GM18505 (cell line): ENCODE data around the gene FARS2.

ENCODE experiments used
- ATAC-seq: cut with Tn5 transposase; IDR thresholded peaks from one replicate; pipeline ENCODE4 v1.9.1; 2021; ENCODE audit not compliant: unreplicated experiment
- POLR2A ChIP-seq: IDR thresholded peaks from 4 replicates; pipeline ENCODE4 v1.6.1; 2011; ENCODE audit warnings: borderline replicate concordance; ENCODE audit not compliant: insufficient read depth, insufficient read length; ENCODE audit errors: extremely low read depth

Gene FARS2

GRCh38 chr6:5665173-5665572 is 403.9 kb downstream of the FARS2 start:
- ATAC-seq: peak; percentile 61
- TF ChIP-seq POLR2A: no peak

DNA sequence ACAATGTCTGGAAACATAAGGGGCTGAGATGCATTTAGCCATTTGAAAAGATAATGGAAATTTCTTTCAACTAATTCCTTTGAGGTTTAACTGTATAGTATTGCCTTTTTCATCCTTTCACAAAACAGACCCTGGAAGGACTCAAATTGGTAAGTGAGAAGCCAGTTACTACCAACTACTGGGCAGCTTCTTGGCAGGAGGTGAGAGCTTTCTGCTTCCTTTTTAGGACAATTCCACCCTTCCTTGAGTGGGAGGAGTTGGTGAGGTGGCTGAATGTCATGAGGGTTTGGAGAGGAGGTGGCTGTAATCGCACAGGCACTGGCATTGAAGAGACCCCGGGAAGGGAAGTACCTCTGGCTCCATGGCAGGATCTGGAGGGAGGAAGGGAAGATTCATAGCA is 404.4 kb downstream of the FARS2 start:
- no peak for ATAC-seq

DNA sequence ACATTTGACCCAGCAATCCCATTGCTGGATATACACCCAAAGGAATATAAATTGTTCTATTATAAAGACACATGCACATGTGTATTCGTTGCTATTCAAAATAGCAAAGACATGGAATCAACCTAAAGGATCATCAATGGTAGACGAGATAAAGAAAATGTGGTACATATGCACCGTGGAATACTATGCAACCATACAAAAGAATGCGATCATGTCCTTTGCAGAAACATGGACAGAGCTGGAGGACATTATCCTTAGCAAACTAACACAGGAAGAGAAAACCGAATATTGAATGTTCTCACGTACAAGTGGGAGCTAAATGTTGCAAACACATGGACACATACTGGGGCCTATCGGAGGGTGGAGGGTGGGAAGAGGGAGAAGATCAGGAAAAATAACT is 405.4 kb downstream of the FARS2 start:
- ATAC-seq: no peak
- no peak for TF ChIP-seq POLR2A

More for the DNA sequence above, 404.4 kb downstream of the FARS2 start:
- TF ChIP-seq POLR2A: no peak

- TF ChIP-seq POLR2A: no peak
- no peak for ATAC-seq
Measured at GRCh38 chr6:5667737-5668136, 406.4 kb downstream of the FARS2 start.

- TF ChIP-seq POLR2A: no peak
- ATAC-seq: no peak
Measured at GRCh38 chr6:5670381-5670780, 409.1 kb downstream of the FARS2 start.

GRCh38 chr6:5670811-5671561 is 409.7 kb downstream of the FARS2 start:
- TF ChIP-seq POLR2A: no peak
- ATAC-seq: no peak

- ATAC-seq: no peak
- no peak for TF ChIP-seq POLR2A
Measured at GRCh38 chr6:5671601-5672559, 410.6 kb downstream of the FARS2 start.

GRCh38 chr6:5672581-5673011 is 411.3 kb downstream of the FARS2 start:
- ATAC-seq: no peak
- no peak for TF ChIP-seq POLR2A

GRCh38 chr6:5673019-5673790 is 411.9 kb downstream of the FARS2 start:
- ATAC-seq: no peak
- no peak for TF ChIP-seq POLR2A

DNA sequence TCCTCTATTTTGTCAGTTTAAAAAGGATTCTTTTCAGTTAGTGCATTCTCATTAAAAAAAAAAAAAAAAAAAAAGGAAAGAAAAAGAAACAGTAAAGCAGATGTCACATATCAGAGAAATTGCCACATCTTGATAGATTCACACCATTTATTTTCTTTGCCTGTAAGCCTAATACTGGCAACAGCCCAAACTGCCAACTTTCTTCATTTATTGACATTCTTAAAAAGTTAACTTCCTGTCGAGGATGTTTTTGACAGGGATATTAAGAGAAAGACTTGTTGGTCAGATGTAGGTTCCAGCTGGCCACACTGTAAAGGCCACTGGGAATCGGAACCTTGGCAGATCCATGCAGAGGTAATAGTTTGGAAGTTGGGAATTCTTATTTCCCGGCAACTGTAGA is 412.8 kb downstream of the FARS2 start:
- ATAC-seq: no peak
- no peak for TF ChIP-seq POLR2A

- no peak for TF ChIP-seq POLR2A
- ATAC-seq: no peak
Measured at GRCh38 chr6:5674721-5675120, 413.4 kb downstream of the FARS2 start.

- ATAC-seq: no peak
- TF ChIP-seq POLR2A: no peak
Measured at GRCh38 chr6:5676701-5677100, 415.4 kb downstream of the FARS2 start.
